Naive thymus-derived CD8-positive, alpha-beta T cell (primary cell): ENCODE measurements around the gene ACOT4. TPM values are rescaled to one million over a fixed set of nuclear protein-coding genes. Genes with fewer than 3 reads are reported as not detected.
"Not testable (repeated sequence)": the region's sequence is repeated elsewhere in the genome, so short reads cannot be mapped to it uniquely, and the experiment has no call there.

ENCODE experiments used
- ATAC-seq, 2 donors: fragments of 150-1000 bp; cut with Tn5 transposase in 1 of 2; sonication (Bioruptor Pico), chemical (Tn5 transposase) in 1 of 2; 1 replicate in 1 of 2; 2 replicates in 1 of 2; pipeline ENCODE4 v1.10.0; 2021; ENCODE audit warnings: mild to moderate bottlenecking in 2 of 2, moderate library complexity in 2 of 2
- POLR2A ChIA-PET: fragments of 350-600 bp; sonication (Branson Sonifier 250); formaldehyde crosslinking; loops from one replicate; lab custom pipeline; 2021; ENCODE audit warnings: antibody characterized with exemption; lab: Charles Lee
- DNase-seq, 10 donors: peaks; one replicate each; pipeline versions ENCODE4 v3.0.0 to v3.0.0-alpha.2; 2020 to 2022
- H3K27ac Mint-ChIP-seq, 10 donors: one replicate each; pipeline ENCODE4 v1.8.0; 2020 to 2022; ENCODE audit warnings: mild to moderate bottlenecking in 10 of 10, mixed read lengths in 10 of 10, moderate library complexity in 4 of 10, inconsistent platforms in 1 of 10
- H3K27me3 Mint-ChIP-seq, 5 donors: one replicate each; pipeline ENCODE4 v1.8.0; 2021 to 2022; ENCODE audit warnings: mixed read lengths in 5 of 5
- H3K36me3 Mint-ChIP-seq, 3 donors: one replicate each; pipeline ENCODE4 v1.8.0; 2020 to 2022; ENCODE audit warnings: mixed read lengths in 3 of 3, mild to moderate bottlenecking in 2 of 3, inconsistent platforms in 1 of 3
- H3K4me1 Mint-ChIP-seq, 4 donors: one replicate each; pipeline ENCODE4 v1.8.0; 2021 to 2022; ENCODE audit warnings: mixed read lengths in 4 of 4
- H3K4me3 Mint-ChIP-seq, 10 donors: one replicate each; pipeline ENCODE4 v1.8.0; 2020 to 2022; ENCODE audit warnings: mild to moderate bottlenecking in 10 of 10, mixed read lengths in 10 of 10, moderate library complexity in 6 of 10, inconsistent platforms in 1 of 10
- H3K9me3 Mint-ChIP-seq, 9 donors: one replicate each; pipeline ENCODE4 v1.8.0; 2020 to 2022; ENCODE audit warnings: mixed read lengths in 9 of 9, mild to moderate bottlenecking in 3 of 9, inconsistent platforms in 1 of 9, moderate library complexity in 1 of 9
- polyA plus RNA-seq, 3 donors: library from polyadenylated mRNA; unstranded; fragments of 300-500 nt; fragmentation: Illumina TruSeq; gene quantifications; one replicate each; pipeline ENCODE4 v1.2.3, GENCODE V29; 2021
- total RNA-seq, 8 experiments: library from RNA in 2 of 8; stranded (reverse) in 2 of 8; gene quantifications; one replicate each; pipeline ENCODE4 v1.2.3 and lab custom pipeline; 2021 to 2026

ACOT4 gene
- total and polyA plus RNA-seq, 5 experiments from 2014 or later = 0.99 to 4.0 (median 1.9) TPM

DNA sequence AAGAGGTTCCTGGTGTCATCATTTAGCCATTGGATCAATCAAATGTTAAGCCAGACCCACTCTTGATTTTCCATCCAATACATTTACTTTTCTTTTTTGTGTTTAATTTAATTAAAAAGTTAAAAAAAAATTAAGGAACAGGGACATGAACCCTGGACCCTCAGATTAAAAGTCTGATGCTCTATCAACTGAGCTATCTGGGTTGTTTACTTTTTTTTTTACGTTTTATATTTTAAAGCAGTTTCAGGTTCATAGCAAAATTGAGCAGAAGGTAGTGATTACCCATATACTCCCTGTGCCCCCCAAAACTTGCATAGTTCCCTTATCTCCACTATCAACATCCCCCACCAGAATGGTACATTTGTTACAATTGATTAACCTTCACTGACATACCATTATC, 3.0 kb upstream of the ACOT4 start:
- POLR2A ChIA-PET = interaction anchor here (1.2 kb wide), 1 partner anchor 80 kb away, joined by 4 read pairs; no protein-coding TSS in a partner anchor
- peak overlapping the region in 1 of 10 donors; percentile 12 for H3K27ac Mint-ChIP-seq
- H3K4me3 Mint-ChIP-seq = no peak overlapping the region
- no peaks in the 10 kb centered on the region for H3K27me3 Mint-ChIP-seq
- no peak for DNase-seq
- H3K36me3 Mint-ChIP-seq = peaks cover 0 to 6% (median 0%) of the 10 kb centered on the region in 3 donors
- H3K4me1 Mint-ChIP-seq = peaks cover 2 to 24% (median 7%) of the 10 kb centered on the region in 4 donors
- H3K9me3 Mint-ChIP-seq = no peaks in the 10 kb centered on the region
- ATAC-seq = no peak

GRCh38 chr14:73589116-73589515, 2.6 kb upstream of the ACOT4 start:
- Mint-ChIP-seq H3K27ac (peak overlapping the region in 1 of 10 donors; percentile 12), H3K27me3 (no peaks in the 10 kb centered on the region), H3K4me1 (peaks cover 5 to 25% (median 7%) of the 10 kb centered on the region in 4 donors), H3K36me3 (peaks cover 0 to 6% (median 0%) of the 10 kb centered on the region in 3 donors), H3K9me3 (no peaks in the 10 kb centered on the region), H3K4me3 (peak overlapping the region in 3 of 10 donors; percentile 28 to 84 (median 75))
- ATAC-seq = no peak
- DNase-seq = no peak
- POLR2A ChIA-PET = interaction anchor here (1.2 to 3.7 kb wide), 2 partner anchors 24 to 81 kb away, joined by 4 to 40 read pairs; partner anchors contain the start of gene ACOT6

DNA sequence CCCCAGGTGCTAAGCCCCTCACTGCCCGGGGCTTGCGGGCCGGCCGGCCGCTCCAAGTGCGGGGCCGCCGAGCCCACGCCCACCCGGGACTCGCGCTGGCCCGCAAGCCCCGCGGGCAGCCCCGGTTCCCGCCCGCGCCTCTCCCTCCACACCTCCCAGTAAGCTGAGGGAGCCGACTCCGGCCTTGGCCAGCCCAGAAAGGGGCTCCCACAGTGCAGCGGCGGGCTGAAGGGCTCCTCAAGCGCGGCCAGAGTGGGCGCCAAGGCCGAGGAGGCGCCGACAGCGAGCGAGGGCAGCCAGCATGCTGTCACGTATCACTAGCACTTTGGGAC, 1.0 kb upstream of the ACOT4 start:
- H3K9me3 Mint-ChIP-seq, DNase-seq, H3K36me3 Mint-ChIP-seq, H3K27me3 Mint-ChIP-seq, ATAC-seq: not testable (repeated sequence)
- Mint-ChIP-seq H3K4me1 (peaks cover 5 to 25% (median 7%) of the 10 kb centered on the region in 4 donors), H3K27ac (peak overlapping the region in 1 of 10 donors; percentile 65), H3K4me3 (peak overlapping the region in 5 of 10 donors; percentile 73 to 88 (median 81))
- POLR2A ChIA-PET = interaction anchor here (0.8 to 3.7 kb wide), 2 partner anchors 22 to 27 kb away, joined by 3 to 40 read pairs; partner anchors contain the start of gene ACOT6

DNA sequence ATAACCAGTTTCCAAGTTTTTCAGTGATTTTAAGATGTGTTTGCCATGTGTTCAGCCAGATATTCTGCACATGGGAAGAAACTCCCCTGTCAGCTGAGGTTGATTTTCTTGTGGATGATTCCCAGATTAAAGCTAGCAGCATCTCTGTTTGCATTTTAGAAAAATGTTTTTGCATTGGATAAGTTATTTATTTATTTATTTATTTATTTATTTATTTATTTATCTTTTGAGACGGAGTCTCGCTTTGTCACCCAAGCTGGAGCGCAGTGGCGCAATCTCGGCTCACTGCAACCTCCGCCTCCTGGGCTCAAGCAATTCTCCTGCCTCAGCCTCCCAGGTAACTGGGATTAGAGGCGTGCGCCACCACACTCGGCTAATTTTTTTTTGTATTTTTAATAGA, 2.8 kb downstream of the ACOT4 start:
- DNase-seq (no peak), ATAC-seq (no peak)
- Mint-ChIP-seq H3K27me3 (no peaks in the 10 kb centered on the region), H3K27ac (no peak overlapping the region), H3K36me3 (no peaks in the 10 kb centered on the region), H3K4me1 (peaks cover 4 to 19% (median 6%) of the 10 kb centered on the region in 4 donors), H3K4me3 (no peak overlapping the region), H3K9me3 (no peaks in the 10 kb centered on the region)
- POLR2A ChIA-PET = no interaction called here

DNA sequence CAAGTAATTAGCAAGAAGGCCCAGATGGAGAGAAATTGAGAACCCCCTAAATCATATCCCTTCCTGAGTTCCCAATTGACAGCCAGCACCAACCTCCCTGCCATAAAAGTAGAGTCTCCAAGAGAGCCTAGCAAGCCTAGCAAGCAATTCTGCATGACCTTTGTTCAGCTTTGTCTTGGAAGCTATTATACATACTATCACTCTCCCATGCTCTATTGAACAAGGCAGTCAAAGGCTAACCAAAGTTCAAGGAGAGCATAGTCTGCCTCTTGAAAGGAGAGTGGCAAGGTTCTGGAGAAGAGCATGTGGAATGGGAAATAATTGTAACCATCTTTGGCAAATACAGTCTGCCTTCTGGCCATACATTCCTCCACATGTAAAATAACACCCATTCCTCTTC, 7.8 kb downstream of the ACOT4 start:
- POLR2A ChIA-PET = interaction anchor here (1.3 kb wide), 1 partner anchor 13 kb away, joined by 4 read pairs; the partner anchor contains the start of gene ACOT6
- Mint-ChIP-seq H3K27me3 (no peaks in the 10 kb centered on the region), H3K36me3 (no peaks in the 10 kb centered on the region), H3K27ac (no peak overlapping the region), H3K4me1 (peaks cover 0 to 2% (median 0%) of the 10 kb centered on the region in 4 donors), H3K4me3 (no peak overlapping the region), H3K9me3 (no peaks in the 10 kb centered on the region)
- ATAC-seq = no peak
- DNase-seq = no peak

DNA sequence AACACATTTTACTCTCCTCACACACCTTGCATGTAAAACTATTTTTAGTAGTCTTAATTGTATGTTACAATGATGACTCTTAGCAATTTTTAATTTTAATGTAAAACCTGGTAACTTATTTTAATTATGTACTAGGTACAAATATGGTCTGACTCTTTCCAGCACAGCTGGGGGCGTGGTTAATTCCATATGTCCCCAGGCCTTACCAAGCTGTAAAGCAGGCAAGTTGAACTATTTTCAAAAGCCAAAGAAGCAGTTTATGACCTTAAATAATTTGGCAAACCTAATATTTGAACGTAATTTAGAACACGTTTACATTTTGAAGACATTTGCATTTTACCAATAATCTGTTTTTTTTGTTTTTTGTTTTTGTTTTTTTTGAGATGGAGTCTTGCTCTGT, 11.3 kb downstream of the ACOT4 start:
- Mint-ChIP-seq H3K9me3 (no peaks in the 10 kb centered on the region), H3K27me3 (no peaks in the 10 kb centered on the region), H3K36me3 (peaks cover 0 to 5% (median 0%) of the 10 kb centered on the region in 3 donors), H3K4me1 (peaks cover 0 to 2% (median 0%) of the 10 kb centered on the region in 4 donors), H3K4me3 (no peak overlapping the region), H3K27ac (no peak overlapping the region)
- POLR2A ChIA-PET = no interaction called here
- ATAC-seq = no peak
- DNase-seq = no peak

GRCh38 chr14:73606271-73606670, 14.6 kb downstream of the ACOT4 start:
- no peak overlapping the region for H3K27ac Mint-ChIP-seq
- H3K9me3 Mint-ChIP-seq = no peaks in the 10 kb centered on the region
- peaks cover 0 to 2% (median 0%) of the 10 kb centered on the region in 5 donors for H3K27me3 Mint-ChIP-seq
- POLR2A ChIA-PET = interaction anchor here (0.5 to 1.6 kb wide), 3 partner anchors 14 to 269 kb away, joined by 4 to 6 read pairs (median 4); partner anchors contain the start of gene ACOT4
- no peak overlapping the region for H3K4me3 Mint-ChIP-seq
- DNase-seq (no peak), ATAC-seq (no peak)
- H3K4me1 Mint-ChIP-seq = peaks cover 0 to 2% (median 0%) of the 10 kb centered on the region in 4 donors
- peaks cover 0 to 5% (median 0%) of the 10 kb centered on the region in 3 donors for H3K36me3 Mint-ChIP-seq

- DNase-seq = no peak
- H3K9me3 Mint-ChIP-seq = no peaks in the 10 kb centered on the region
- POLR2A ChIA-PET = interaction anchor here (1.6 kb wide), 1 partner anchor 15 kb away, joined by 4 read pairs; the partner anchor contains the start of gene ACOT4
- peaks cover 0 to 1% (median under 1%) of the 10 kb centered on the region in 4 donors for H3K4me1 Mint-ChIP-seq
- peaks cover 0 to 5% (median 0%) of the 10 kb centered on the region in 3 donors for H3K36me3 Mint-ChIP-seq
- H3K27me3 Mint-ChIP-seq = peaks cover 0 to 2% (median 0%) of the 10 kb centered on the region in 5 donors
- ATAC-seq = no peak
- no peak overlapping the region for H3K4me3 Mint-ChIP-seq
- no peak overlapping the region for H3K27ac Mint-ChIP-seq
Observed at GRCh38 chr14:73607241-73607640, 15.6 kb downstream of the ACOT4 start.

DNA sequence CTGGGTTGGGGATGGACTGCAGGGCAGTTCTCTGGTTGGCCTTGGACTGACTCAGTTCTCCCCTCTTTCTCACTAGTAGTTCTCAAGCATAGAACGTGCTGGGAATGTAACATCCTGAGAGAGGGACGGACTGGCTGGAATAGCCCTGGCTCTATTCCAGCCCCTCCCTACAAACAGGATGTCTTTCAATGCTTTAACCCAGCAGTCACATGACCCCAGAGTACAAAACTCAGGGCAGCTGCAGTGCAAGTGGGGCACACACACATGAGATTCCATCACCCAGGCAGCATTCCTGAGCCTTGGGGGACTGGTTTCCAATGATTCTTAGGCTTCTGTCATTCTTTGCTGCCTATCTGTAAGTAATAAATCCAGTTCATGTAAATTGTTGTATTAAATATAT, 19.0 kb downstream of the ACOT4 start:
- Mint-ChIP-seq H3K36me3 (peaks cover 0 to 3% (median 0%) of the 10 kb centered on the region in 3 donors), H3K9me3 (no peaks in the 10 kb centered on the region), H3K4me1 (peaks cover 0 to 5% (median 2%) of the 10 kb centered on the region in 4 donors), H3K27me3 (peaks cover 0 to 2% (median 0%) of the 10 kb centered on the region in 5 donors), H3K4me3 (peak overlapping the region in 3 of 10 donors; percentile 16 to 68 (median 37)), H3K27ac (no peak overlapping the region)
- POLR2A ChIA-PET = interaction anchor here (0.7 kb wide), 1 partner anchor 611 kb away, joined by 3 read pairs; no protein-coding TSS in a partner anchor
- no peak for DNase-seq
- ATAC-seq = no peak

- peak within 1 kb of the TSS; percentile 81 to 92 (median 86) for H3K4me3 Mint-ChIP-seq
- no peaks in the 10 kb centered on the region for H3K36me3 Mint-ChIP-seq
- H3K9me3 Mint-ChIP-seq = no peaks in the 10 kb centered on the region
- ATAC-seq (peak; percentile 84 to 89), DNase-seq (peak; percentile 50 to 81 (median 64))
- peaks cover 0 to 5% (median 2%) of the 10 kb centered on the region in 4 donors for H3K4me1 Mint-ChIP-seq
- H3K27ac Mint-ChIP-seq = peak within 1 kb of the TSS; percentile 68 to 94 (median 89)
- H3K27me3 Mint-ChIP-seq = peaks cover 0 to 2% (median 0%) of the 10 kb centered on the region in 5 donors
- POLR2A ChIA-PET = interaction anchor here (0.8 to 3.5 kb wide), 14 partner anchors 13 to 476 kb away, joined by 3 to 49 read pairs (median 6); partner anchors contain the start of genes ACOT2, ACOT4, DNAL1 and NUMB
Observed at GRCh38 chr14:73612339-73613045, 20.8 kb downstream of the ACOT4 start, which contains the start of gene ACOT6. Gene ACOT6 (plus strand): TSS chr14:73612517. CDS start chr14:73612572, 55 bp downstream.

GRCh38 chr14:73613046-73613383, 21.3 kb downstream of the ACOT4 start:
- no peaks in the 10 kb centered on the region for H3K36me3 Mint-ChIP-seq

GRCh38 chr14:73613419-73613963, 21.8 kb downstream of the ACOT4 start:
- Mint-ChIP-seq H3K27me3 (no peaks in the 10 kb centered on the region), H3K27ac (peak overlapping the region in 7 of 10 donors; percentile 68 to 94 (median 86)), H3K4me1 (peaks cover 0 to 5% (median 2%) of the 10 kb centered on the region in 4 donors), H3K9me3 (no peaks in the 10 kb centered on the region), H3K4me3 (peak overlapping the region; percentile 81 to 92 (median 86)), H3K36me3 (no peaks in the 10 kb centered on the region)
- no peak for DNase-seq
- no peak for ATAC-seq
- POLR2A ChIA-PET = interaction anchor here (0.8 to 3.5 kb wide), 9 partner anchors 17 to 477 kb away, joined by 3 to 49 read pairs (median 7); partner anchors contain the start of genes ACOT2, ACOT4, DNAL1 and PSEN1

More at GRCh38 chr14:73613046-73613383, 21.3 kb downstream of the ACOT4 start:
- peaks cover 0 to 2% (median 0%) of the 10 kb centered on the region in 5 donors for H3K27me3 Mint-ChIP-seq
- no peaks in the 10 kb centered on the region for H3K9me3 Mint-ChIP-seq
- H3K27ac Mint-ChIP-seq = peak overlapping the region; percentile 68 to 94 (median 88)
- POLR2A ChIA-PET = interaction anchor here (0.8 to 3.5 kb wide), 14 partner anchors 14 to 477 kb away, joined by 3 to 49 read pairs (median 6); partner anchors contain the start of genes ACOT2, ACOT4, DNAL1 and NUMB
- DNase-seq (no peak), ATAC-seq (peak in 1 of 2 donors; percentile 15)
- peak overlapping the region; percentile 81 to 92 (median 86) for H3K4me3 Mint-ChIP-seq
- peaks cover 0 to 5% (median 2%) of the 10 kb centered on the region in 4 donors for H3K4me1 Mint-ChIP-seq
